Breast epithelium (tissue), 4 donors: Measurements from ENCODE around the gene GARS1. TPM values are rescaled to one million over a fixed set of nuclear protein-coding genes. Genes with fewer than 3 reads are reported as not detected.
A peak's percentile ranks its signal among the peaks of the same experiment; 100 is the strongest.
"Not testable (repeated sequence)": the region's sequence is repeated elsewhere in the genome, so short reads cannot be mapped to it uniquely, and the experiment has no call there.

ENCODE experiments used
- DNase-seq, 2 donors: peaks; one replicate each; pipeline ENCODE4 v3.0.0-alpha.2; 2019; ENCODE audit warnings: low spot score in 2 of 2
- H3K27ac ChIP-seq, 2 donors: fragments of 200-600 bp; sonication (generic) in 1 of 2; one replicate each; pipeline ENCODE4 v1.5.1; 2016 to 2019; ENCODE audit warnings: mild to moderate bottlenecking in 1 of 2
- H3K27me3 ChIP-seq, 2 donors: fragments of 200-600 bp; sonication (generic) in 1 of 2; one replicate each; pipeline versions ENCODE4 v1.5.1 to v1.6.0; 2017 to 2019; ENCODE audit warnings: control low read depth in 1 of 2, mild to moderate bottlenecking in 1 of 2
- H3K36me3 ChIP-seq: fragments of 200-600 bp; one replicate; pipeline ENCODE4 v1.5.1; 2019
- H3K4me1 ChIP-seq, 2 donors: fragments of 200-600 bp; sonication (generic); one replicate each; pipeline ENCODE4 v1.5.1; 2016 to 2019; ENCODE audit warnings: control low read depth in 1 of 2
- H3K4me3 ChIP-seq, 3 donors: fragments of 200-600 bp; sonication (generic); 1 replicate in 2 of 3; 2 replicates in 1 of 3; pipeline ENCODE4 v1.5.1; 2016 to 2019; ENCODE audit warnings: mild to moderate bottlenecking in 3 of 3, moderate library complexity in 2 of 3
- H3K9me3 ChIP-seq, 2 donors: fragments of 200-600 bp; sonication (generic) in 1 of 2; one replicate each; pipeline ENCODE4 v1.5.1; 2016 to 2019; ENCODE audit warnings: control low read depth in 1 of 2
- POLR2A ChIP-seq: fragments of 450-650 bp; IDR thresholded peaks from one replicate; pipeline ENCODE4 v1.6.1; 2016; ENCODE audit warnings: antibody characterized with exemption, mild to moderate bottlenecking, moderate library complexity
- POLR2AphosphoS5 ChIP-seq, 3 donors: sonication (generic); formaldehyde crosslinking; IDR thresholded peaks; one replicate each; pipeline ENCODE4 v1.6.1; 2017; ENCODE audit warnings: antibody characterized with exemption in 3 of 3
- intact Hi-C: fragments of 100-400 bp; cut with DNase I; formaldehyde crosslinking; loops from one replicate; pipeline ENCODE4 v1.15.1; 2023; ENCODE audit warnings: low total_unique reads
- total RNA-seq, 3 donors: library from RNA; depleted of rRNA; stranded (reverse); fragments of >200 nt; gene quantifications; one replicate each; pipeline ENCODE4 v1.1.0, GENCODE V29; 2016
- TF ChIP-seq, protein P1 (sequence below), 3 donors: fragments of 450-650 bp; IDR thresholded peaks; one replicate each; pipeline ENCODE4 v1.5.1; 2016 to 2017; ENCODE audit warnings: antibody characterized with exemption in 3 of 3, mild to moderate bottlenecking in 3 of 3, moderate library complexity in 3 of 3

The GARS1 gene
- total RNA-seq, 3 donors from 2014 or later: 50.9 to 66.9 (median 56.8) TPM

DNA sequence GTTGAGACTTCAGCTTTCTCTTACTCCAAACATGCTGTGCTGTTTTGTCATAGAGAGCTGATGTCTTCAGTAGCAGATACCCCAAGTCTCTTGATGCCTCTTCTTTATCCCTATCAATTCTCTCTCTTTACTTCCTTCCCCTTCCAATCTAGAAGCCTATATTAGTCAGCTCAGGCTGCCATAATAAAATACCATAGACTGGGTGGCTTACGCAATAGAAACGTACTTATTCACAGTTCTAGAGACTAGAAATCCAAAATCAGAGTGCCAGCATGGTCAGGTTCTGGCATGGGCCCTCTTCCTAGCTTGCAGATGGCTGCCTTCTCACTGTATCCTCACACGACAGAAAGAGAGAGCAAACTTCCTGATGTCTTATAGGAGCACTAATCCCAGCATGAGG, 9.0 kb upstream of the GARS1 start:
- H3K9me3 ChIP-seq: no peaks in the 10 kb centered on the region
- no peaks in the 10 kb centered on the region for H3K27me3 ChIP-seq
- intact Hi-C loops: no loop called here
- H3K4me1 ChIP-seq: no peaks in the 10 kb centered on the region
- no peak for DNase-seq
- no peak for TF ChIP-seq POLR2A
- no peak overlapping the region for H3K27ac ChIP-seq
- no peak overlapping the region for H3K4me3 ChIP-seq
- no peaks in the 10 kb centered on the region for H3K36me3 ChIP-seq

DNA sequence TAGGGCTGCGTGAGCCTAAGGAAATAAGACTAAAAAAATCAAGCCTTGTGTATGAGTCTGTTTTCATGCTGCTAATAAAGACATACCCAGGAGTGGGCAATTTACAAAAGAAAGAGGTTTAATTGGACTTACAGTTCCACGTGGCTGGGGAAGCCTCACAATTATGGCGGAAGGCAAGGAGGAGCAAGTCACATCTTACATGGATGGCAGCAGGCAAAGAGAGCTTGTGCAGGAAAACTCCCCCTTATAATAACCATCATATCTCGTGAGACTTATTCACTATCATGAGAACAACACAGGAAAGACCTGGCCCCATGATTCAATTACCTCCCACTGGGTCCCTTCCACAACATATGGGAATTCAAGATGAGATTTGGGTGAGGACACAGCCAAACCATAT, 7.1 kb upstream of the GARS1 start:
- H3K4me1 ChIP-seq, DNase-seq, H3K9me3 ChIP-seq, H3K27me3 ChIP-seq, H3K36me3 ChIP-seq, H3K4me3 ChIP-seq, H3K27ac ChIP-seq, intact Hi-C loops: not testable (repeated sequence)

- Histone ChIP-seq H3K27me3 (no peaks in the 10 kb centered on the region), H3K4me3 (no peak overlapping the region), H3K36me3 (no peaks in the 10 kb centered on the region), H3K27ac (no peak overlapping the region), H3K9me3 (no peaks in the 10 kb centered on the region), H3K4me1 (no peaks in the 10 kb centered on the region)
- intact Hi-C loops: no loop called here
- TF ChIP-seq POLR2A: no peak
- no peak for TF ChIP-seq POLR2AphosphoS5 (IDR thresholded peaks at IDR 0.05)
- TF ChIP-seq, protein P1, sequence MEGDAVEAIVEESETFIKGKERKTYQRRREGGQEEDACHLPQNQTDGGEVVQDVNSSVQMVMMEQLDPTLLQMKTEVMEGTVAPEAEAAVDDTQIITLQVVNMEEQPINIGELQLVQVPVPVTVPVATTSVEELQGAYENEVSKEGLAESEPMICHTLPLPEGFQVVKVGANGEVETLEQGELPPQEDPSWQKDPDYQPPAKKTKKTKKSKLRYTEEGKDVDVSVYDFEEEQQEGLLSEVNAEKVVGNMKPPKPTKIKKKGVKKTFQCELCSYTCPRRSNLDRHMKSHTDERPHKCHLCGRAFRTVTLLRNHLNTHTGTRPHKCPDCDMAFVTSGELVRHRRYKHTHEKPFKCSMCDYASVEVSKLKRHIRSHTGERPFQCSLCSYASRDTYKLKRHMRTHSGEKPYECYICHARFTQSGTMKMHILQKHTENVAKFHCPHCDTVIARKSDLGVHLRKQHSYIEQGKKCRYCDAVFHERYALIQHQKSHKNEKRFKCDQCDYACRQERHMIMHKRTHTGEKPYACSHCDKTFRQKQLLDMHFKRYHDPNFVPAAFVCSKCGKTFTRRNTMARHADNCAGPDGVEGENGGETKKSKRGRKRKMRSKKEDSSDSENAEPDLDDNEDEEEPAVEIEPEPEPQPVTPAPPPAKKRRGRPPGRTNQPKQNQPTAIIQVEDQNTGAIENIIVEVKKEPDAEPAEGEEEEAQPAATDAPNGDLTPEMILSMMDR (IDR thresholded peaks at IDR 0.05): no peak
- DNase-seq: no peak
These were observed 5.6 kb upstream of the GARS1 start for GRCh38 chr7:30589111-30589510.

DNA sequence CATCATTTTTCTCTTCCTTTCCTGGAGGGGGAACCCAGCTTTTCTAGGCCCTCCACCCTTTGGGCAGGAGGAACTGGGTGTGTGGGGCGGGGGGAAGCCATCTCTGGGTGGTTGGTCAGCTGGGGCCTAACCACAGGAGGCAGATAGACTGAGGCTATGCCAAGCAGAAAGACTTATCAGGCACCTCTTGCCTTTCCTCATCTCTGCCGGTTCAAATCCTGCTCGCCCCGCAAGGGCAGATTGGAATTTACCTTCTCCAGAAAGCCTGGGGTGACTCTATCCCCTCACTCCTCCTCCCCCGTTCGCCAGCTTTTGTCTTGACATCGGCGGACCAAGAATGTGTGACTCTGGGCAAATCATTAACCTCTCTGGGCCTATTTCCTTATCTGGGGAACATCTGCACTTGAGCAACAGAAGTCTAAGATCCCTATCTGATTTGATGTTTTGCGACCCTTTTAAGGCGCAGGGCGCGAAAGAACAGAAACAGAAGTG, 584 bp upstream of the GARS1 start:
- Histone ChIP-seq H3K4me3 (peak overlapping the region; percentile 85 to 99 (median 95)), H3K9me3 (no peaks in the 10 kb centered on the region), H3K36me3 (no peaks in the 10 kb centered on the region), H3K4me1 (no peaks in the 10 kb centered on the region), H3K27me3 (no peaks in the 10 kb centered on the region), H3K27ac (peak overlapping the region; percentile 98)
- DNase-seq: no peak
- TF ChIP-seq POLR2AphosphoS5 (IDR thresholded peaks at IDR 0.05): no peak
- TF ChIP-seq, protein P1 (IDR thresholded peaks at IDR 0.05): no peak
- no peak for TF ChIP-seq POLR2A
- intact Hi-C loops: no loop called here

DNA sequence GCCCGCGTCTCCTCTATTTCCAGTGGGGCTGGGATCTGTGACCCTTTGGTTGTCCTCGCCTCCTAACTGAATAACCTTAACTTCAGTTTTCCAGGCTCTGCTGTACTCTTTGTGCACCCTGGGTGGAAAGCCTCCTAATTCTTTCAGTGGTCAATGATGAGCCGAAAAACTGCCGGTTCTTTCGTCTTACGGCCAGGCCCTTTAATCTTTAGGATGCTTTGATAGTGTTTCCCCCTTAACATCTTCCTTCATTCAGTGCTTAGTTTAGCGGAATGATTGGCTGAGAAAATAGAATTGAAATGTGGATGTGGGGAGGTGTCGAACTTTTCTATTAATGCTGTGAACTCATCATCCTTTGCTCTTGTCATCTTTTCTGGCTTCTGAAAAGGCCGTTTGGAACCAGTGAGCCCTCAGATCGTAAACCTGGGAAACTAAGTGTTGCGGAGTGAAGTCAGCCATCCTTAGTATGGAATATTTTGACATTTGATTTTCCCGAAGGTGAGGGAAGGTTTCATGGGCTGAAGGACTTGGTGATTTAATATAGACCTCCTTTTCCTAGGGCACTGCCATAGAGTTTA, 847 bp downstream of the GARS1 start:
- intact Hi-C loops: no loop called here
- no peaks in the 10 kb centered on the region for H3K9me3 ChIP-seq
- TF ChIP-seq POLR2AphosphoS5 (IDR thresholded peaks at IDR 0.05) (no peak), POLR2A (no peak)
- TF ChIP-seq, protein P1 (IDR thresholded peaks at IDR 0.05): no peak
- no peak for DNase-seq
- H3K27me3 ChIP-seq: no peaks in the 10 kb centered on the region
- H3K4me3 ChIP-seq: peak overlapping the region; percentile 85 to 99 (median 95)
- H3K4me1 ChIP-seq: no peaks in the 10 kb centered on the region
- no peaks in the 10 kb centered on the region for H3K36me3 ChIP-seq
- H3K27ac ChIP-seq: peak overlapping the region; percentile 98

GRCh38 chr7:30596014-30596641, 1.4 kb downstream of the GARS1 start:
- H3K27ac ChIP-seq: peak overlapping the region; percentile 98
- no peak for DNase-seq
- H3K36me3 ChIP-seq: no peaks in the 10 kb centered on the region
- TF ChIP-seq POLR2AphosphoS5 (IDR thresholded peaks at IDR 0.05) (no peak), POLR2A (no peak)
- TF ChIP-seq, protein P1 (IDR thresholded peaks at IDR 0.05): no peak
- no peaks in the 10 kb centered on the region for H3K9me3 ChIP-seq
- intact Hi-C loops: no loop called here
- peak overlapping the region; percentile 85 to 99 (median 95) for H3K4me3 ChIP-seq
- H3K27me3 ChIP-seq: no peaks in the 10 kb centered on the region
- no peaks in the 10 kb centered on the region for H3K4me1 ChIP-seq
